NCI-H1417 treated with DMSO at 0.1 percent for 48 hours (cell line): ENCODE results near the gene NAIF1.
"Not testable (repeated sequence)": the region's sequence is repeated elsewhere in the genome, so short reads cannot be mapped to it uniquely, and the experiment has no call there.

Source experiments
- DNase-seq: peaks from one replicate; lab custom pipeline; 2025; lab: John Stamatoyannopoulos, UW

The NAIF1 gene

DNA sequence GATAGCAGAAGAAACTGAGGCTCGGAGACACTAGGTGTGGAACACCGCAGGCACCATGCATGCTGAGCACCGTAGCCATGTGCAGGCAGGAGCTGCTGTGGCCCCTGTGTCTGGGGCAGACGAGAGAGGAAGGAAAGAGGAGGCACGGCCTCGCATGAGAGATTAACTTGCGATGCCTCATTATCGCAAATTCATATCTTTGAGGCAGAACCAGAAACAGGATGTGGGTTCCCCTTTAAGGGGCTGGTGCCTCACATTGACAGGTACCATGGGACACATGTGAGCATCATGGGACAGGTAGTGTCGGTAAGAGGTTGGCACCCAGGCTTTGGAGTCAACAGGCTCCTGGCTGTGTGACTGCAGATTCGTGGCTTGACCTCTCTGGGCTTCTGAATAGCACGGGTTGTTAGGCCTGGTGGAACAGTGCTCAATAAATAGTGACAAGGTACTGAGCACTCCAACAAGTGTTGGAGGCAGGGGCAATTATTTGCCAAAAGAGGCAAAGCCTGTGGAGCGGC lies 40.8 kb downstream of the NAIF1 start:
- DNase-seq: no peak

GRCh38 chr9:128025736-128026135 lies 41.4 kb downstream of the NAIF1 start:
- no peak for DNase-seq

DNA sequence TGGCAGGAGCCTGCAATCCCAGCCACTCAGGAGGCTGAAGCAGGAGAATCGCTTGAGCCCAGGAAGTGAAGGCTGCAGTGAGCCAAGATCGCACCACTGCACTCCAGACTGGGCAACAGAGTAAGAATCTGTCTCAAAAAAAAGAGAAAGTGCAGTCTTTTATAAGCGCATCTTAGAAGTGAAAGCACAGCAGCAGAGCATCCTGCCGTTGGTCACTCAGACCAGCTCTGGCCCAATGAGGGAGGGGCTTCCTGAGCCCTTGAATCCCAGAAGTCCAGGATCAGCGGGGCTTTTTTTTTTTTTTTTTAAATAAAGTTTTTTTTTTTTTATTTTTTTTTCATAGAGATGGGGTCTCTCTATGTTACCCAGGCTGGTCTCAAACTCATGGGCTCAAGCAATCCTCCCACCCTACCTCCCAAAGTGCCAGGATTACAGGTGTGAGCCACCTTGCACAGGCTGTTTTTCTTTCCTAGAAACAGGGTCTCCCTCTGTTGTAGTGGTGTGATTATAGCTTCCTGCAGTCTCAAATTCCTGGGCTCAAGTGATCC lies 42.3 kb downstream of the NAIF1 start:
- no peak for DNase-seq

DNA sequence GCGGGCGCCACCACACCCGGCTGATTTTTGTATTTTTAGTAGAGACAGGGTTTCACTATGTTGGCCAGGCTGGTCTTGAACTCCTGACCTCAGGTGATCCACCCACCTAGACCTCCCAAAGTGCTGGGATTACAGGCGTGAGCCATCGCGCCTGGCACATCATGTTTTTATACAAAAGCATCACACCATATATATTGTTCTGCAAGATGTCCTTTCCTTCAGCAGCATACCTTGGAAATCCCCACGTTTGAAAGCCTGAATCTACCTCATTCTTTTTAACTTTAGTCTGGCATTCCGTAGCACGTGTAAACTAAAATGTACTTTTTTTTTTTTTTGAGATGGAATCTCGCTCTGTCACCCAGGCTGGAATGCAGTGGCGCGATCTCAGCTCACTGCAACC lies 43.4 kb downstream of the NAIF1 start:
- not testable (repeated sequence) for DNase-seq

DNA sequence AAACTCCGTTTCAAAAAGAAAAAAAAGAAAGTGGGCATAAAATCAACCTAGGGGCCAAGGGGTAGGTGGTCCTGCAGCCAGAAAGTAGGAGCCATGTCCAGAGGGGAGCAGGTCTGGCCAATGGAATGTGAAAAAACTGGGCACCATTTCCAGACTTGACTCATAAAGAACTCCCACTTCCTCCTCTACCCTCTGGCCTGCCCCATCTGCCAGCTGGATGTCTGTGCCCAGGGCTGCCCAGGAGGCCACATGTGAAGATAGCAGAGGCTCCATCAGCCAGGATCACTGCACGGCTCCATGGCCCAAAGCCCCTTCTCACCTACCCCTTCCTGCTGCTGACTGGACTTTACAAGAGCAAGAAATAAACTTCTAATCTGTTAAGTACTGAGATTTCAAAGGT lies 44.2 kb downstream of the NAIF1 start:
- DNase-seq: no peak

DNA sequence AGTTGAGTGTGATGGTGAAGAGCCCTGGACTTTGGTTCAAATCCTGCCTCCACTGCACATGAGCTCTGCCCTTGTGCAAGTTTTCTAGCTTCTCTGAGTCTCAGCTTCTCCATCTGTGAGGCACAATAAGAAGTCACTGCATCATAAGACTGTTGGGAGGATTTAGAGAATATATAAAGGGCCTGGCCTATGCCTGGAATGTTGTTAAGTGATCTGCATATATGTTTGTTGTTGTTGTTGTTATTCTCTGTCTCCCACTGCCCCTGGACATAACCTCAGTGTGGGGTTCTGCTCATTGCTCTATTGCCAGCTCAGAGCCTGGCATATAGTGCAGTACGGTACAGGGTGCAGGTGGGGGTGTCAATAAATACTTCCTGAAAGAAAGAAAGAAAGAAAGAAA lies 46.0 kb downstream of the NAIF1 start:
- DNase-seq: no peak

- DNase-seq: no peak
Measured at GRCh38 chr9:128020692-128021091, 46.4 kb downstream of the NAIF1 start.

GRCh38 chr9:128015696-128016095 lies 51.4 kb downstream of the NAIF1 start:
- DNase-seq: no peak
